NCI-H69 (cell line): ENCODE data around the gene RBFA.
"Not testable (repeated sequence)": the region's sequence is repeated elsewhere in the genome, so short reads cannot be mapped to it uniquely, and the experiment has no call there.

Experiments
- DNase-seq: peaks from one replicate; lab custom pipeline; 2025; lab: John Stamatoyannopoulos, UW

RBFA gene

GRCh38 chr18:80034068-80034851 is at the start of gene RBFA:
RBFA (plus strand) TSS chr18:80034434; CDS start chr18:80034496, 62 bp downstream.
- peak; percentile 100 for DNase-seq

DNA sequence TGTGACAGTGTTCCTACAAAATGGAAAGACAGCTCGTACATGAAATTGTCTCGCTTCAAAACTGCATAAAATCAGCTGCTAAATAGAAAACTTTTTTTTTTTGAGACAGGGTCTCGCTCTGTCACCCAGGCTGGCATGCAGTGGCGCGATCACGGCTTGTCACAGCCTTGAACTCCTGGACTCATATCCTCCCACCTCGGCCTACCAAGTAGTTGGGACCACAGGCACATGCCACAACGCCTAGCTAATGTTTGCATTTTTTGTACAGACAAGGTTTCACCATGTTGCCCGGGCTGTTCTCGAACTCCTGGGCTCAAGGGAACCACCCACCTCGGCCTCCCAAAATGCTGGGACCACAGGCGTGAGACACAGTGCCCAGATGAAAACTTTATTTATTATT is 49.1 kb upstream of the RBFA start:
- no peak for DNase-seq

DNA sequence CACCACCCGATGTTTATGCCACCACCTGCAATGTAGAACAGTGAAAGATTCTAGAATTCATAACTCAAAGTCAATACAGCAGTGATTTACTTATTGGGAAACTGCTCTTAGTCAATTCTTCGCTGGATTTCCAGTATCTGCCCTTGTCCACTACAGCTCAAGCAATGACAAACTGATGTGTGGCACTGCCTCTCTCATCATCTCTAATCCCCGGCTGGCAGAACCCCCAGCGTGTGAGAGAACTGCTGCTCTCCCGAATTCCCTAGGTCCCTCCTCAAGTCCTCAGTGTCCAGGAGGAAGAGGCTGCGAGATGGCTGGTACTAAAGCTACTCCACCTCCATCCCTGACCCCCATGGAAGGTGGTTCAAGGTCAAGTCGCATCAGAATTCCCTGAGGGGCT is 47.5 kb upstream of the RBFA start:
- peak; percentile 36 for DNase-seq

DNA sequence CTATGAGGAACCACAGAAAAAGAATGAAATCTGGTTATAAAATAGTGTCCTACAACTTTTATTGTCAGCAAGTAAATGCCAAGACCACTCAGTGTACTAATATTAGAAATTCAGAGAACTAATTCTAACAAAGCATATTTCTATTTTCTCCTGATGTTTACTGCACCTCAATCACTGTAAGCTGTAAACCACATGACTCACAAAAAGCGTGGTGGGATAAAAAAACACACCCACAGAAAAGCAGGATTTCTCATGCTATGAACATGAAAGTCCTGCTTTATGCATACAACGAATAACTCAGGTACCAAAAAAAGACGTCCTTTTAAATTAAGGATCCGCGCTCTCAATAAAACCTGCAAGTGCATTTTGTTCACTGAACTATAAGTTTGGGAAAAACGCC is 46.7 kb upstream of the RBFA start:
- peak; percentile 52 for DNase-seq

DNA sequence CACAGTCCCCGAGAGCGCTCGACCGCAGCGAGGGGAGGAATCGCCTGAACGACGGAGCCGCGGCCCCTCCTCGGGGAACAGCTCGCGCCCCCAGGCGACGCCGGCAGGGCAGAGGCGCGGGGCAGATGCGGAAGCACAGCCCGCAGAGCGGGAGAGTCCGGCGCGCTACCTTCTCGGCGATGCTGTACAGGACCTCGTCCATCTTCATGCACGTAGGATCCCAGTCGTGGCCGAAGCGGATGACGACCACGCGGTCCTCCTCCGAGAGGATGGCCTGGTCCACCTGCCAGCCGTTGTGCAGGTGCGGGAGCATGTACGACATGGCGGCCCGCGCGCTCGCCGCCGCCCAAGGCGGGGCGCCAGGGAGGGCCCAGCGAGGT is 46.2 kb upstream of the RBFA start:
- DNase-seq = peak; percentile 90

DNA sequence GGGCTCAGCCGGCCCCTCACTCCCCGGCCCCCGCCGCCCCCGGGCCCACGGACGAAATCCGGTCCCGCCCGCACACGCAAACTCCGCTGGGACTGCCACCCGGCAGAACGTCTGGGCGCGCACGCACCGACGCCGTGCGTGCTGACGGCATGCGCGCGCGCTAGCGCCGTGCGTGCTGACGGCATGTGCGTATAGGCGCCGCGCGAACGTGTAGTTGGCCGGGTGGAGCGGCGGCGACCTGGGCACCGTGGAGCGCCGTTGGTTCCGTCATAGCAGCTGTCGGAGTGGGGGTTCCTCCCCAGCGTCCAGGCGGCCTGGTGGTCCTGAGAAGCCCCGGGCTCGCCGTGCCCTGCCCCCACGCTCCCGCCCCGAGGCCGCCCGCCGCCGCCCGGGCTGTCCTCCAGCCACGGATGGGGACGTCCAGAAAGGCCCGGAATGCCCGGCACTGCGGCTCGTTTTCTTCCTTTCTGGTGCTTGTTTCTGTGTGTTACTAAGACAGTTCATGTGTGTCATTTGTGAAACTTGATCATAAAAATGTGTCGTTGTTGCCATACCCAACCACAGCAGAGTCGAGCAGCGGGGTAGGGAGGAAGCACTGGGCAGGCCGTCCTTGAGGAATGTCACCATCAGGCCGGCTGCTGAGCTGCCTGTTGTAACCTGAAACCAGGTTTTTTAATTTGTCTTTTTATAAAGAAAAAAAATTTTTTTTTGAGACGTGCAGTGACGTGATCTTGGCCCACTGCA is 45.6 kb upstream of the RBFA start, which contains the start of gene TXNL4A:
Gene TXNL4A, minus strand, starts transcription at position 113 of the 744 bp plus-strand sequence. CDS start 171 bp downstream, outside the sequence.
- DNase-seq = peak; percentile 97

DNA sequence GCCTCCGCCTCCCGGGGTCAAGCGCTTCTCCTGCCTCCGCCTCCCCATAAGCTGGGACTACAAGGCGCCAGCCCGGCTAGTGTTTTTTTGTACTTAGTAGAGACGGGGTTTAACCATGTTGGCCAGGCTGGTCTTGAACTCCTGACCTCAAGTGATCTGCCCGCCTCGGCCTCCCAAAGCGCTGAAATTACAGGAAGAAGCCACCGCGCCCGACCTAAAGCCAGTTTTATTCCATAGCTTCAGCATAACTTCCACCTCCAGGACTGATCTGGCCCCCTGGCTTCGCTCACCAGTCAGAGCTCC is 45.1 kb upstream of the RBFA start:
- DNase-seq = no peak

DNA sequence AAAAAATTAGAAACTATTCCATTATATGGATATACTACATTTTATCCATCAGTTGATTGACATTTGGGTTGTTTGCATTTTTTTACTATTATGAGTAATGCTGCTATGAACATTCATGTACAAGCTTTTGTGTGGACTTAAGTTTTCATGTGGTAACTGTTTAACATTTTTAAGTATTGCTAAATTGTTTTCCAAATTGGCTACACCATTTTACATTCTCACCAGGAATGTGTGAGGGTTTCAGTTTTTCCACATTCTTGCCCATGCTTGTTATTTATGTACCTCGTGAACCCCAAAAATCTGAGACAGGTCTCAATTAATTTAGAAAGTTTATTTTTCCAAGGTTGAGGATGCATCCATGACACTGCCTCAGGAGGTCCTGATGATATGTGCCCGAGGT is 42.7 kb upstream of the RBFA start:
- DNase-seq = no peak

DNA sequence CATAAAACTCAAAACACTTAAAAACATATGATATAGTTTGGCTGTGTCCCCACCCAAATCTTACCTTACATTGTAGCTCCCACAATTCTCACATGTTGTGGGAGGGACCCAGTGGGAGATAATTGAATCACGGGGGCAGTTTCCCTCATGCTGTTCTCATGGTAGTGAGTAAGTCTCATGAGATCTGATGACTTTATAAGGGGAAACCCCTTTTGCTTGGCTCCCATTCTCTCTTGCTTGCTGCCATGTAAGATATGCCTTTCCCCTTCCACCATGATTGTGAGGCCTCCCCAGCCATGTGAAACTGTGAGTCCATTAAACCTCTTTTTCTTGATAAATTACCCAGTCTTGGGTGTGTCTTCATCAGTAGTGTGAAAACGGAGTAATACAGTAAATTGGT is 34.5 kb upstream of the RBFA start:
- not testable (repeated sequence) for DNase-seq

DNA sequence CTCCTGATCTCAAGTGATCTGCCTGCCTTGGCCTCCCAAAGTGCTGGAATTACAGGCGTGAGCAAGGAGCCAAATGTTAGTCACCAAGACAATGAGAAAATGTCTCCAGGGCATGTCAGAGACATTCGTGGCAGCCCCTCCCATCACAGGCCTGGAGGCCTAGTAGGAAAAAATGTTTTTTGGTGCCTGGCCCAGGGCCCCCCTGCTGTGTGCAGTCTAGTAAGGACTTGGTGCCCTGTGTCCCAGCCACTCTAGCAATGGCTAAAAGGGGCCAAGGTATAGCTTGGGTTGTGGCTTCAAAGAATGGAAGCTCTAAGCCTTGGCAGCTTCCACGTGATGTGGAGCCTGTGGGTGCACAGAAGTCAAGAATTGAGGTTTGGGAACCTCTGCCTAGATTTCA is 33.4 kb upstream of the RBFA start:
- no peak for DNase-seq

DNA sequence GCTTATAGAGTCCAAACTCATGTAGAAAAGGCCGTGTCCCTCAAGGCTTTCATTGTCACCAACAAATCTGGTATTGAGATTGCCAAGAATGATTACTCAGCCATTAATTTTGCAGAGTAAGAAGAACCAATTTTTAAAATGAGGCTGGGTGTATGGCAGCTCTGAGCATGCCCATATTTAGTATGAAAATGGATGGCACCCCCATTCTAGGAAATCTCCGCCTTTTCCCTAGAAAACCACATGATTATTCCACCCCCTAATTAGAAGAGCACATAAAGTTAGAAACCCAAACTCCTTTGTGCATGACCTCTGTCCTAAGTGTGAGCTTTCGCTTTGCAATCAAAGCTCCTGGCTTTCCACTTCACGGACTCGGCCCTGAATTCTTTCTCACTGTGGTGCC is 31.8 kb upstream of the RBFA start:
- no peak for DNase-seq

DNA sequence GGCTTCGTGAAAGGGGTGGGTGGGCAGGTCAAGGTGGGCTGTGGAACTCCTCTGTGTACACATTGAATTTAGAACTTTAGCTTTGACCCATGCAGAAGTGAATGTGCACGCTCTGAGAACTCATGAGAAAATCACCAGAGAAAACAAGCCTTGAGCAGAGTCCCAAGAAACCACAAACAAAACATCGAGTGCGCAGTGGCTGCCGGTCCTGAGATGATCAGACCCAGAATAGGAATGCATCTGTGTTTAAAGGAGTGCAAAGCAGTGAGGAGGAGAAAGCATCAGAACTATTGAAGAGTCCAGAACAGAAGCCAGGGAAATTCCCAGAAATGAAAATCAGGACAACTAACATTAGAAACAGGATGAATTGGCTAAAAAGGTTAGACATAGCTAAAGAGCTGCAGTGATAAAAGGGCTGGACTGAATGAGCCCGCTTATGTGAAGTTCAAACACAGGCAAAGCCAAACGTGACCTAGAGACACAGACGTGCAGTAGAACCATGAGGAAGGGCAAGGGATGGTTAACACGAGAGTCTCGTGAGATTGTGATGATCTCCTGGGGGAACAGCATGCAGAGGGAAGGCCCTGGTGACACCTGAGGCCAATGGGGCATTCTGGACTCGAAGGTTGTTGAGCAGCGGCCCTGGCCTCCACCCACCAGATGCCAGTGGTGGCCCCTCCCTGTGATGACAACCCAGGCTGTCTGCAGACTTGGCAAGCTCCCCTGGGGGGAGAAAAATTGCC is 29.5 kb upstream of the RBFA start:
- DNase-seq = no peak

GRCh38 chr18:80006724-80007123 is 27.5 kb upstream of the RBFA start:
- DNase-seq = no peak

DNA sequence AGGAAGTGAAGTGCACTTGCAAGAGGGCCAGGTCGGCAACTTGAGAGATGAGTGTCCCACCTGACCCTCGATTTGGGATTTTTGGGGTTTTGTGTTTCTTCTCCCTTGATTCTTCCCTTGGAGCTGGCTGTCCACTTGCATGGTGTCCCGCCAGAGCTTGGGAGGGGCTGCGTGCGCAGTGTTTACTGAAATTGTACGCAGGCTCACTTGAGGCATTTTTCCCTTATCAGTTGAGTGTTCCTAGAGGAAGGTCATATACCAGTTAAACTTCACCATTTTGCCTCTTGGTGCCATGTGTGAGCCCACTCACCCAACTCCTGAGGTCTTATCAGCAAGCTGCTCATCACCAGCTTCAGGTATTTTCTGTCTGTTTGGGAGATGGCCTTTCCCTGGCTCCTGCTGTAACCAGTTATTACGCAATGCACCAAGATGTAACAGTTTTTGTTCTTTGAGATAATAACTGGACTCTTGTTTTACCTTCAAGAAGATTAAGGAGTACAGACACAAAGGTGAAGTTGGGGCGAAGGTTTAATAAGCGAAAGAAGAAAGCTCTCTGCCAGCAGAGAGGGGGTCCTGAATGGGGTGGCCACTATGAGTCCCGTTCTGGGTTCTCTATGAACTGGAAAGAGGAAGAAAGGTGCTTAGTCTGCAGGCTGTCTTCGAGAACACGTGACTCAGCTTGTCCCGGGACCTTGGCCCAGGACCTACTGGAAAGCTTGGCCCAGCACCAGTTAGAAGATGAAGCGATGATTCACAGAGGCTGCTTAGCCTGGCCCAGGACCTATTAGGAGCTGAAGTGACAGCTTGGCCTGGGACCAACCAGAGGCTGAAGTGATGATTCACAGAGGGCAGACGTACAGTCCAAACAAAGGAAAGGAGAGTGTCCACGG is 24.3 kb upstream of the RBFA start:
- no peak for DNase-seq

- DNase-seq = no peak
Observed at GRCh38 chr18:80010551-80010906, 23.7 kb upstream of the RBFA start.

DNA sequence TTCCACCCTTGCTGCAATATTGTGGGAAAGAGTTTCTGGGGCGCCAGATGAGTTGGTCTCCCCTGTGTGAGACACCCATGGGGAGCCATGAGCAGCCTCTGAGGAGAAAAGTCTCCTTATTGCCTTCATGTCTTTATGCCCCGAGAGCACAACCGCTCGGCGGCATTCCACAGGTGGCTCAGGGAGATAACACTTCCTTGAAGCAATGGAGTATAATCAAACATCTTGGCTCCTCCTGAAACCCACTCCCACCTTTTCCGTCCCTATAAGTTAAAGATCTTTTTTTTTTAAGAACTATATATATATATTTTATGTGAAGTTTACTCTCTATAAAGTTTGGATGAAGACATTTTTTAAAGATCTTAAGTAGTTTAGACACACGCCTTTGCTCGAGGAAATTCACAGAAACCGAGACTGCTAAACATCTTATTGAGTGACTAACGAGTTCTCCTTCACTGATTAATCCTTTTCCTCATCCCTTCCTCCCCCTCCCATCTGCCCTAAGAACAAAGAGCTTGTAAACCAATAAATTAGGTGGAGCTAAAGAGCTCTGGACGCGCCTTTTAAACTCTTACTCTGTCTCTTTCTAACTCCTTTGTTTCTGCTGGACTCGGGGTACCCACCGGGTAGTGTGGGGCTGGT is 22.6 kb upstream of the RBFA start:
- DNase-seq = not testable (repeated sequence)

GRCh38 chr18:80012714-80013113 is 21.5 kb upstream of the RBFA start:
- DNase-seq = no peak

DNA sequence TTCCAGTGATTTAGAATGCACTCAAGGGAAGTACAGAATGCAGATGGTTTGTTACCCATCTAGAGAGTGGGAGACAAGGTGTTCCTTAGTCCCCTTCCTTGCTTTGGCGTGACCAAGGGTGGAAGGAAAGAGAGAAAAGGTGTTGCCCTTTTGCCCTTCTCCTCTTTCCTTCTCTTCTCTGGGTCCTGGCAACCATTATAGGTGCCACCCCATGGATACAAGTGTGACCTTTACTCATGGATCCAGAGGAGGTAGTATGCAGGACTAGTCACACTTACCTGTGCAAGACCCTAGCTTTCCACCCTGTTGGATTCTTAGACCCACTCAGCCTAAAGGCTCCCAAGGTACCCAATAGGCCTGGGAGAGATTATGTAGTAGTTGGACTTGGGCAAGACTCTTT is 11.6 kb upstream of the RBFA start:
- peak; percentile 78 for DNase-seq

DNA sequence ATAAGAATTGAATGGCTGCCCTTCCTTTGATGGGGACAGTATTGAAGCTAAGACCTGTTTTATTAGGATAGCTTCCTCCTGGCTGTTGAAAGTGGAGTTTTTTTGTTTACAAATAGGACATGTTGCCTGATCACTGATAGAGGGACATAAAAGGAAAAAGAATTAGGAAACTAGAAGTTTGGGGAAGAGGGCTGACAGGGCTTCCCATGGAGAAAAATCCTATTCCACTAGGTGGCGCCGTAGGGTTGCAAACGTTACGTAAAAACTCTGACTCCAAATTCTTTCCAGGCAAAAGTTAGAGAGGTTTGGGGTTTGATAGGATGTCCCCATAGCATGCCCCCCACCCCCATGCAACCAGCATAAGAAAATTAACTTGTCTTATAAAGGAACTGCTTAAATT is 11.1 kb upstream of the RBFA start:
- peak; percentile 45 for DNase-seq

GRCh38 chr18:80026363-80026762 is 7.9 kb upstream of the RBFA start:
- no peak for DNase-seq

DNA sequence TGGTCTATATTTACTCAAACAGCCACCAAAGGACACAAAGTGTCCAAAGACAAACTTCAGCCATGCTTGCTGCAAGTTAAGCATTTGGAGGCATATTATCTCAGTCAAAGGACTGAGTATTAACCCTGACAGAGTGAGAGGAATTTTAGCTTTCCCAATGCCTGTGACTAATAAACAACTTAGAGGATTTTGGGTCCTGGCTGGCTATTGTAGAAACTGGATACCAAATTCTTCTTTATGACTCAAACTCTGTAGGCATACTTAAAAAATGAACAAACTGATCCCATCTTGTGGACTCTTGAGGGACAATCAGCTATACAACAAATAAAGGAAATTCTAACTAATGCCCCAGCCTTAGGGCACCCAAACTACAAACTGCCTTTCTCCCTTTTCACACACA is 6.5 kb upstream of the RBFA start:
- DNase-seq = not testable (repeated sequence)
